H9 (cell line): Measurements from ENCODE around the gene FMO2. TPM values are rescaled to one million over a fixed set of nuclear protein-coding genes. Genes with fewer than 3 reads are reported as not detected.

Experiments used
- DNase-seq: peaks from one replicate; pipeline ENCODE4 v3.0.0-alpha.2; 2017
- H2AFZ ChIP-seq: one replicate; pipeline ENCODE4 v1.6.1; 2013; ENCODE audit warnings: mild to moderate bottlenecking, low read length, control low read depth, moderate library complexity
- H2AK5ac ChIP-seq: 2 replicates; pipeline ENCODE4 v1.6.1; 2013; ENCODE audit warnings: low read length, control low read depth, mixed read lengths; ENCODE audit not compliant: insufficient read length
- H2BK120ac ChIP-seq: one replicate; pipeline ENCODE4 v1.6.1; 2013; ENCODE audit warnings: low read depth, mild to moderate bottlenecking, low read length, control low read depth, inconsistent platforms; ENCODE audit not compliant: poor library complexity, severe bottlenecking
- H2BK12ac ChIP-seq: 2 replicates; pipeline ENCODE4 v1.6.1; 2013; ENCODE audit warnings: low read length, control low read depth, mixed read lengths, low read depth; ENCODE audit not compliant: insufficient read length
- H2BK15ac ChIP-seq: 2 replicates; pipeline ENCODE4 v1.6.1; 2013; ENCODE audit warnings: low read depth, low read length, control low read depth
- H2BK20ac ChIP-seq: one replicate; pipeline ENCODE4 v1.6.1; 2013; ENCODE audit warnings: low read depth, mild to moderate bottlenecking, low read length, control low read depth, inconsistent platforms; ENCODE audit not compliant: poor library complexity, severe bottlenecking
- H2BK5ac ChIP-seq: 2 replicates; pipeline ENCODE4 v1.6.1; 2013; ENCODE audit warnings: low read length, control low read depth, mixed read lengths; ENCODE audit not compliant: insufficient read length
- H3K14ac ChIP-seq: 2 replicates; pipeline ENCODE4 v1.6.1; 2013; ENCODE audit warnings: low read length, control low read depth; ENCODE audit not compliant: insufficient read depth
- H3K18ac ChIP-seq: 2 replicates; pipeline ENCODE4 v1.6.1; 2013; ENCODE audit warnings: low read depth, mild to moderate bottlenecking, mixed read lengths, low read length, control low read depth; ENCODE audit not compliant: insufficient read length
- H3K23ac ChIP-seq: 2 replicates; pipeline ENCODE4 v1.6.1; 2013; ENCODE audit warnings: low read length, control low read depth, mixed read lengths, low read depth; ENCODE audit not compliant: insufficient read length
- H3K23me2 ChIP-seq: 2 replicates; pipeline ENCODE4 v1.6.1; 2013; ENCODE audit warnings: low read depth, mild to moderate bottlenecking, mixed read lengths, low read length, control low read depth; ENCODE audit not compliant: insufficient read length, poor library complexity, severe bottlenecking
- H3K27ac ChIP-seq: 2 replicates; pipeline ENCODE4 v1.5.1; 2013; ENCODE audit warnings: low read length, control low read depth, mixed read lengths, low read depth; ENCODE audit not compliant: insufficient read length
- H3K27me3 ChIP-seq: 2 replicates; pipeline ENCODE4 v1.6.1; 2013; ENCODE audit warnings: low read length, control low read depth, inconsistent platforms; ENCODE audit not compliant: insufficient read depth
- H3K4ac ChIP-seq: 2 replicates; pipeline ENCODE4 v1.6.1; 2013; ENCODE audit warnings: low read depth, mild to moderate bottlenecking, control low read depth, inconsistent platforms, low read length, moderate library complexity
- H3K4me1 ChIP-seq: 2 replicates; pipeline ENCODE4 v1.6.1; 2013; ENCODE audit warnings: low read length, control low read depth, inconsistent platforms; ENCODE audit not compliant: insufficient read depth
- H3K4me2 ChIP-seq: 2 replicates; pipeline ENCODE4 v1.6.1; 2013; ENCODE audit warnings: low read length, control low read depth, mixed read lengths; ENCODE audit not compliant: insufficient read length, insufficient read depth
- H3K56ac ChIP-seq: 2 replicates; pipeline ENCODE4 v1.6.1; 2013; ENCODE audit warnings: low read depth, mild to moderate bottlenecking, mixed read lengths, low read length, control low read depth; ENCODE audit not compliant: insufficient read length
- H3K79me1 ChIP-seq: 2 replicates; pipeline ENCODE4 v1.6.1; 2013; ENCODE audit warnings: low read depth, mild to moderate bottlenecking, moderate library complexity, low read length, control low read depth, inconsistent platforms; ENCODE audit not compliant: insufficient read depth, poor library complexity, severe bottlenecking
- H3K79me2 ChIP-seq: 2 replicates; pipeline ENCODE4 v1.6.1; 2013; ENCODE audit warnings: low read length, control low read depth, inconsistent platforms; ENCODE audit not compliant: insufficient read depth
- H3K9ac ChIP-seq: 2 replicates; pipeline ENCODE4 v1.6.1; 2013; ENCODE audit warnings: low read length, control low read depth, mixed read lengths; ENCODE audit not compliant: insufficient read length; ENCODE audit errors: extremely low read depth
- H3K9me3 ChIP-seq: one replicate; pipeline ENCODE4 v1.6.1; 2013; ENCODE audit warnings: low read depth, low read length, inconsistent platforms; ENCODE audit not compliant: control insufficient read depth
- H3T11ph ChIP-seq: one replicate; pipeline ENCODE4 v1.6.1; 2013; ENCODE audit warnings: mild to moderate bottlenecking, low read length, control low read depth, inconsistent platforms
- H4K20me1 ChIP-seq: one replicate; pipeline ENCODE4 v1.6.1; 2013; ENCODE audit not compliant: control insufficient read depth, insufficient read length, insufficient read depth
- H4K5ac ChIP-seq: 2 replicates; pipeline ENCODE4 v1.6.1; 2013; ENCODE audit warnings: low read depth, mild to moderate bottlenecking, mixed read lengths, low read length, control low read depth; ENCODE audit not compliant: insufficient read length
- H4K8ac ChIP-seq: replicated peaks from 2 replicates; pipeline ENCODE4 v1.6.1; 2013; ENCODE audit warnings: low read length, control low read depth, mixed read lengths, low read depth; ENCODE audit not compliant: insufficient read length
- H4K91ac ChIP-seq: 2 replicates; pipeline ENCODE4 v1.6.1; 2013; ENCODE audit warnings: low read depth, mild to moderate bottlenecking, moderate library complexity, mixed read lengths, low read length, control low read depth; ENCODE audit not compliant: insufficient read length
- H3K27ac Mint-ChIP-seq, 3 experiments: 2 replicates in 2 of 3; 3 replicates in 1 of 3; pipeline ENCODE4 v1.8.0; 2020 to 2021; ENCODE audit warnings: mixed read lengths in 3 of 3, mild to moderate bottlenecking in 1 of 3, moderate library complexity in 1 of 3
- H3K27me3 Mint-ChIP-seq: 2 replicates; pipeline ENCODE4 v1.8.0; 2021; ENCODE audit warnings: low read depth, mild to moderate bottlenecking, moderate library complexity, mixed read lengths
- H3K36me3 Mint-ChIP-seq, 3 experiments: 2 replicates in 2 of 3; 3 replicates in 1 of 3; pipeline ENCODE4 v1.8.0; 2020 to 2021; ENCODE audit warnings: low read depth in 3 of 3, mixed read lengths in 3 of 3; ENCODE audit not compliant: insufficient read depth in 1 of 3
- H3K4me1 Mint-ChIP-seq, 2 experiments: 2 replicates each; pipeline ENCODE4 v1.8.0; 2020; ENCODE audit warnings: mixed read lengths in 2 of 2
- H3K4me3 Mint-ChIP-seq, 2 experiments: 2 replicates in 1 of 2; 3 replicates in 1 of 2; pipeline ENCODE4 v1.8.0; 2020 to 2021; ENCODE audit warnings: mild to moderate bottlenecking in 2 of 2, mixed read lengths in 2 of 2, moderate library complexity in 1 of 2
- H3K9me3 Mint-ChIP-seq, 2 experiments: 2 replicates in 1 of 2; 3 replicates in 1 of 2; pipeline ENCODE4 v1.8.0; 2020; ENCODE audit warnings: mild to moderate bottlenecking in 2 of 2, mixed read lengths in 2 of 2, moderate library complexity in 1 of 2
- CTCF ChIP-seq: fragments of 200-600 bp; sonication (generic); conservative IDR thresholded peaks from 3 replicates; pipeline ENCODE4 v1.8.0; 2021; ENCODE audit warnings: antibody characterized with exemption, mild to moderate bottlenecking
- WGBS: extraction: QIAGEN DNeasy Blood & Tissue Kit; methylation state at CpG from one replicate; pipeline ENCODE4 v1.1.7; 2013; ENCODE audit warnings: missing lambda C conversion rate, low lambda C conversion rate, mixed read lengths; ENCODE audit not compliant: insufficient read length; ENCODE audit errors: extremely low coverage; 5-methylcytosine and 5-hydroxymethylcytosine counted together
- total RNA-seq: library from RNA; stranded (reverse); gene quantifications from 2 replicates; pipeline ENCODE4 v1.2.1, GENCODE V29; 2021

FMO2 gene
- total RNA-seq, 1 experiment from 2014 or later: not detected

- Histone ChIP-seq H4K8ac (no peak overlapping the region), H2AFZ (no peak overlapping the region), H3K79me2 (no peaks in the 10 kb centered on the region), H3K9ac (no peak overlapping the region), H2BK120ac (no peak overlapping the region), H2AK5ac (no peak overlapping the region), H3K4me2 (no peak overlapping the region), H3K79me1 (no peaks in the 10 kb centered on the region), H4K5ac (no peak overlapping the region), H4K91ac (no peak overlapping the region), H3K9me3 (no peaks in the 10 kb centered on the region), H3K56ac (no peak overlapping the region), H3K23me2 (no peaks in the 10 kb centered on the region), H2BK5ac (no peak overlapping the region), H3K27me3 (no peaks in the 10 kb centered on the region), H3K18ac (no peak overlapping the region), H2BK20ac (no peak overlapping the region), H3K23ac (no peak overlapping the region), H2BK15ac (no peak overlapping the region), H3K14ac (no peak overlapping the region), H4K20me1 (no peaks in the 10 kb centered on the region), H3T11ph (no peak overlapping the region), H2BK12ac (no peak overlapping the region), H3K27ac (no peak overlapping the region), H3K4ac (no peak overlapping the region), H3K4me1 (no peaks in the 10 kb centered on the region)
- Mint-ChIP-seq H3K27me3 (no peaks in the 10 kb centered on the region), H3K4me3 (no peak overlapping the region), H3K9me3 (no peaks in the 10 kb centered on the region), H3K4me1 (no peaks in the 10 kb centered on the region), H3K36me3 (no peaks in the 10 kb centered on the region), H3K27ac (no peak overlapping the region)
- no peak for DNase-seq
- no CpG with 5 or more reads among the region's 3 CpGs for WGBS
- TF ChIP-seq CTCF: no peak
Measured at GRCh38 chr1:171196351-171196750, 11.3 kb downstream of the FMO2 start.
